SK-N-SH (cell line): ENCODE results near the gene SURF4.

Experiments used
- CTCF ChIP-seq: fragments of 200-600 bp; sonication (generic); IDR thresholded peaks from 2 replicates; pipeline ENCODE4 v1.6.1; 2017; ENCODE audit warnings: antibody characterized with exemption, mild to moderate bottlenecking, moderate library complexity
- EP300 ChIP-seq, 2 experiments: IDR thresholded peaks; 2 replicates each; pipeline versions ENCODE4 v1.4.0 to v1.6.1; 2012; ENCODE audit warnings: borderline replicate concordance in 1 of 2, low read depth in 1 of 2, low read length in 1 of 2
- GABPA ChIP-seq: IDR thresholded peaks from 2 replicates; pipeline ENCODE4 v1.4.0; 2012; ENCODE audit warnings: low read depth, mild to moderate bottlenecking
- NRF1 ChIP-seq: IDR thresholded peaks from 2 replicates; pipeline ENCODE4 v1.6.1; 2012; ENCODE audit warnings: low read depth, mild to moderate bottlenecking, low read length
- REST ChIP-seq: IDR thresholded peaks from 2 replicates; pipeline ENCODE4 v1.6.1; 2012; ENCODE audit warnings: mild to moderate bottlenecking, low read depth, low read length, moderate library complexity
- SIN3A ChIP-seq: IDR thresholded peaks from 2 replicates; pipeline ENCODE4 v1.6.1; 2012; ENCODE audit warnings: low read depth, mild to moderate bottlenecking, low read length, moderate library complexity, borderline replicate concordance
- TAF1 ChIP-seq: IDR thresholded peaks from 2 replicates; pipeline ENCODE4 v1.6.1; 2012; ENCODE audit warnings: low read depth, mild to moderate bottlenecking, low read length, moderate library complexity, borderline replicate concordance
- TCF12 ChIP-seq: IDR thresholded peaks from 2 replicates; pipeline ENCODE4 v1.4.0; 2012
- TEAD4 ChIP-seq: IDR thresholded peaks from 2 replicates; pipeline ENCODE4 v1.4.0; 2012; ENCODE audit warnings: mild to moderate bottlenecking, borderline replicate concordance; ENCODE audit not compliant: insufficient read depth

- TF ChIP-seq CTCF (no peak), TAF1 (no peak), EP300 (IDR thresholded peaks at IDR 0.05; ENCODE audit: borderline replicate concordance in 1 of 2, low read depth in 1 of 2, low read length in 1 of 2) (no peak), SIN3A (no peak), GABPA (no peak), TCF12 (no peak), NRF1 (no peak), REST (no peak), TEAD4 (no peak)
Measured at GRCh38 chr9:133423216-133423615, 47.4 kb upstream of the SURF4 start.
